ENCODE data around the gene PCDHA13. TPM values are rescaled to one million over a fixed set of nuclear protein-coding genes. Genes with fewer than 3 reads are reported as not detected.

PCDHA13 gene
- total RNA-seq, 1 experiment from 2014 or later = 1.0 TPM

GRCh38 chr5:140857987-140858240 lies 24.0 kb upstream of the PCDHA13 start:
- no peak for TF ChIP-seq POLR2AphosphoS5 (IDR thresholded peaks at IDR 0.05; ENCODE audit: low read depth, low read length)
- TF ChIP-seq SIN3A (IDR thresholded peaks at IDR 0.05; ENCODE audit: borderline replicate concordance, insufficient read depth, low read depth, low read length) = no peak
- TF ChIP-seq CTCF (IDR thresholded peaks at IDR 0.05) = no peak
- no peak for TF ChIP-seq REST (IDR thresholded peaks at IDR 0.05; ENCODE audit: insufficient read depth in 1 of 2, low read depth in 2 of 2, low read length in 1 of 2)
- TF ChIP-seq TCF7L2 (IDR thresholded peaks at IDR 0.05; ENCODE audit: low read depth, low read length) = no peak
- CTCF ChIA-PET = no interaction called here
- no peak overlapping the region for H3K4me3 ChIP-seq (ENCODE audit: low read depth in 2 of 2, low read length in 2 of 2)
- DNase-seq (ENCODE audit: low read depth, low spot score) (no peak), ATAC-seq (no peak)
- in situ Hi-C loops (cut with HindIII; ENCODE audit: low pct_unique_long_range_greater_than_20kb, low sequenced_read_pairs) = no loop called here
- no TSS peak for BruUV-seq (replicated peaks)
- no peaks in the 10 kb centered on the region for H3K27me3 ChIP-seq (ENCODE audit: control insufficient read depth, insufficient read depth, low read length)
- H3K4me1 ChIP-seq (ENCODE audit: control insufficient read depth, insufficient read depth, low read length) = no peaks in the 10 kb centered on the region
- intact Hi-C loops (cut with micrococcal nuclease; ENCODE audit: unreplicated experiment) = no loop called here
- H3K27ac ChIP-seq (ENCODE audit: low read length) = no peak overlapping the region
- no peaks in the 10 kb centered on the region for H3K36me3 ChIP-seq (ENCODE audit: control insufficient read depth, insufficient read depth, low read length)
- H3K9me3 ChIP-seq (ENCODE audit: control insufficient read depth, insufficient read depth, low read depth, low read length) = no peaks in the 10 kb centered on the region
- POLR2A ChIA-PET = no interaction called here

- Histone ChIP-seq H3K27ac (ENCODE audit: low read length) (no peak overlapping the region), H3K4me1 (ENCODE audit: control insufficient read depth, insufficient read depth, low read length) (no peaks in the 10 kb centered on the region), H3K27me3 (ENCODE audit: control insufficient read depth, insufficient read depth, low read length) (no peaks in the 10 kb centered on the region), H3K4me3 (ENCODE audit: low read depth in 2 of 2, low read length in 2 of 2) (no peak overlapping the region), H3K36me3 (ENCODE audit: control insufficient read depth, insufficient read depth, low read length) (no peaks in the 10 kb centered on the region), H3K9me3 (ENCODE audit: control insufficient read depth, insufficient read depth, low read depth, low read length) (no peaks in the 10 kb centered on the region)
- no TSS peak for BruUV-seq (replicated peaks)
- intact Hi-C loops (cut with micrococcal nuclease; ENCODE audit: unreplicated experiment) (no loop called here), in situ Hi-C loops (cut with HindIII; ENCODE audit: low pct_unique_long_range_greater_than_20kb, low sequenced_read_pairs) (no loop called here)
- POLR2A ChIA-PET = no interaction called here
- TF ChIP-seq REST (IDR thresholded peaks at IDR 0.05; ENCODE audit: insufficient read depth in 1 of 2, low read depth in 2 of 2, low read length in 1 of 2) = no peak
- TF ChIP-seq CTCF (IDR thresholded peaks at IDR 0.05) = no peak
- TF ChIP-seq SIN3A (IDR thresholded peaks at IDR 0.05; ENCODE audit: borderline replicate concordance, insufficient read depth, low read depth, low read length) = no peak
- TF ChIP-seq TCF7L2 (IDR thresholded peaks at IDR 0.05; ENCODE audit: low read depth, low read length) = no peak
- no peak for TF ChIP-seq POLR2AphosphoS5 (IDR thresholded peaks at IDR 0.05; ENCODE audit: low read depth, low read length)
- ATAC-seq (no peak), DNase-seq (ENCODE audit: low read depth, low spot score) (no peak)
- CTCF ChIA-PET = interaction anchor here (1.4 kb wide), 1 partner anchor 21 kb away, joined by 3 read pairs; no protein-coding TSS in a partner anchor
Measured at GRCh38 chr5:140862441-140863295, 19.3 kb upstream of the PCDHA13 start.
